Measurements from ENCODE around the gene NEDD4L.

Gene NEDD4L

DNA sequence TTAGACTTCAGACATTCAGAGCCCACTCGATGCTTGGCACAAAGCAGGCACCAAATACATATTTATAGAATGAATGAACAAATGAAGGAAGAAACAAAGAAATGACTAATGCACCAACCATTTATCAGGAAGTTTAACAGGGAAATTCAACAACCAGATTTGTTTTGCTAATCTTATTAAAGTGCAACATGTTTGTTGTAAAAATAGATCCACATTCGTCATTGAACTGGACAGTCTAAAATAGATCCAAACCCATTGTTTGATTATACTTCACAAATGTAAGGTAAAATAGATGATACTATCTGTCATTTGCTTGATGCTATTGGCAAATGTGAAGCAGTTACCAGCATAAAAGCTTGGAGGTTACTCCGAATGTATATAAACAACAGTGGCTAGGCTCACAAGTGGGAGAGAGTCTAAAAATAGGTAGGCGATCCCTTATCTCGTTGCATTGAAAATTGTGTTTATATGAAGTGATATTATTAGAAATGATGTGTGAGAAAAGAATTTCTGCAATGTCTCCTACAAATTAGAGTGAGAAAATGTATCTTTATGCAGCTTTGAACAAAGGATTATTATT lies 246.2 kb downstream of the NEDD4L start:
- Histone ChIP-seq H3K27me3 (ENCODE audit: control insufficient read depth, insufficient read depth, low read length) (no peaks in the 10 kb centered on the region), H3K9me3 (ENCODE audit: control insufficient read depth, low read length) (no peaks in the 10 kb centered on the region), H3K36me3 (ENCODE audit: control insufficient read depth, insufficient read depth, low read length) (no peaks in the 10 kb centered on the region), H3K4me1 (ENCODE audit: control insufficient read depth, insufficient read depth, low read length) (peaks cover 47% of the 10 kb centered on the region), H3K4me3 (ENCODE audit: low read length) (no peak overlapping the region), H3K9ac (ENCODE audit: low read length) (no peak overlapping the region)

DNA sequence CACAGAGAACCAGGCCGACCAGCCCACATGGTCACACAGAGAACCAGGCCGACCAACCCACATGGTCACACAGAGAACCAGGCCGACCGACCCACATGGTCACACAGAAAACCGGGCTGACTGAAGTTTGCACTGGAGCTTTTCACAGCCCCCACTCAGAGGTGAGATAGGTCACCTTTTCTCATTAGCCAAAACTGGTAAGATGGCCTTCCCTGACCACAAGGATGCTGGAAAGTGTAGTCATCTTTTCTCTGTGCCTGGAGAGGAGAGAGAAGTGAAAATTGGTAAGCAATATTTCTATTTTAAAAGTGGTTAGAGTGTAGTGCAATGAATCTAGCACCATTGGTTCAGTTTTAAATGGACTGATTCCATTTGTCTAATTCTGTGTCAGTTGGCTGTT lies 247.1 kb downstream of the NEDD4L start:
- Histone ChIP-seq H3K36me3 (ENCODE audit: control insufficient read depth, insufficient read depth, low read length) (no peaks in the 10 kb centered on the region), H3K9ac (ENCODE audit: low read length) (no peak overlapping the region)

DNA sequence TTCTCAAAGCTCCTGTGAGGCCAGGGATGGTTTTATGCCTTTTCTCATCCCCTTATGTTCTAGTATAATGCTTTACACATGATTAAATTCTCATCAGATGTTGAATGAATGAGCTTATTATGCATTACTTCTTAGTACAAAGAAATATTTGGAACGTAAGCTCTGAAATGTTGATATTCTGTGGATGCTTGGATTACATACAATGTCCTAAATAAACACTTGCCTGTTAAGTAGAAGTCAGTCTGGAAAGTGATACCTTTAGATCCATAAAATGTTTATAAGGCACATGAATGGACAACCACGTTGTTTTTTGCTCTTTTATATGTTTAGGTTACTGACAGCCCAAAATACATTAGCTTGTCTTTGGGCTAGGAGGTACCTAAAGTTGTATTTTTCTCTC lies 248.6 kb downstream of the NEDD4L start:
- H3K36me3 ChIP-seq (ENCODE audit: control insufficient read depth, insufficient read depth, low read length) = no peaks in the 10 kb centered on the region
- H3K4me3 ChIP-seq (ENCODE audit: low read length) = no peak overlapping the region
- peaks cover 29% of the 10 kb centered on the region for H3K4me1 ChIP-seq (ENCODE audit: control insufficient read depth, insufficient read depth, low read length)
- no peaks in the 10 kb centered on the region for H3K27me3 ChIP-seq (ENCODE audit: control insufficient read depth, insufficient read depth, low read length)
- H3K9ac ChIP-seq (ENCODE audit: low read length) = no peak overlapping the region
- no peaks in the 10 kb centered on the region for H3K9me3 ChIP-seq (ENCODE audit: control insufficient read depth, low read length)

More for the DNA sequence above, 247.1 kb downstream of the NEDD4L start:
- no peaks in the 10 kb centered on the region for H3K9me3 ChIP-seq (ENCODE audit: control insufficient read depth, low read length)
- H3K27me3 ChIP-seq (ENCODE audit: control insufficient read depth, insufficient read depth, low read length) = no peaks in the 10 kb centered on the region
- H3K4me1 ChIP-seq (ENCODE audit: control insufficient read depth, insufficient read depth, low read length) = peaks cover 43% of the 10 kb centered on the region
- H3K4me3 ChIP-seq (ENCODE audit: low read length) = no peak overlapping the region

DNA sequence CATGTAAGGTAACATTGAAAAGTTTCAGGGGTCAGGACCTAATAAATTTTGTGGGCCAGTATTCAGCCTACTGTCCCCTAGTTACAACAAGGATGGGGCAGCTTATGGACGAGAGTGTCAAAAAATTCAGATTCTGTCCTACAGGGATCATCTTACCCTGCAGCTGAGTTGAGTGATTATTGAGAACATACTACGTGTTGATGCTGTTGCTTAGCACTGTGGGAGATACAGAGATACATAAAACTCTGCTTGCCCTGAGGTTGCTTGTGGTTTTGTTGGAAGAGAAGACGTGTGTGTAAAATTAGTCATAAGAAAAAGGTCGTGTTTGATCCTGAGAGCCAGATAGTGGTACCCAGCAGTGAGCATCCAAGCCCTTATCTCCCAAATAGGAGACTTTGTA lies 253.2 kb downstream of the NEDD4L start:
- H3K27me3 ChIP-seq (ENCODE audit: control insufficient read depth, insufficient read depth, low read length) = no peaks in the 10 kb centered on the region
- no peaks in the 10 kb centered on the region for H3K36me3 ChIP-seq (ENCODE audit: control insufficient read depth, insufficient read depth, low read length)
- H3K4me1 ChIP-seq (ENCODE audit: control insufficient read depth, insufficient read depth, low read length) = no peaks in the 10 kb centered on the region
- H3K9me3 ChIP-seq (ENCODE audit: control insufficient read depth, low read length) = no peaks in the 10 kb centered on the region
- H3K4me3 ChIP-seq (ENCODE audit: low read length) = no peak overlapping the region
- no peak overlapping the region for H3K9ac ChIP-seq (ENCODE audit: low read length)

DNA sequence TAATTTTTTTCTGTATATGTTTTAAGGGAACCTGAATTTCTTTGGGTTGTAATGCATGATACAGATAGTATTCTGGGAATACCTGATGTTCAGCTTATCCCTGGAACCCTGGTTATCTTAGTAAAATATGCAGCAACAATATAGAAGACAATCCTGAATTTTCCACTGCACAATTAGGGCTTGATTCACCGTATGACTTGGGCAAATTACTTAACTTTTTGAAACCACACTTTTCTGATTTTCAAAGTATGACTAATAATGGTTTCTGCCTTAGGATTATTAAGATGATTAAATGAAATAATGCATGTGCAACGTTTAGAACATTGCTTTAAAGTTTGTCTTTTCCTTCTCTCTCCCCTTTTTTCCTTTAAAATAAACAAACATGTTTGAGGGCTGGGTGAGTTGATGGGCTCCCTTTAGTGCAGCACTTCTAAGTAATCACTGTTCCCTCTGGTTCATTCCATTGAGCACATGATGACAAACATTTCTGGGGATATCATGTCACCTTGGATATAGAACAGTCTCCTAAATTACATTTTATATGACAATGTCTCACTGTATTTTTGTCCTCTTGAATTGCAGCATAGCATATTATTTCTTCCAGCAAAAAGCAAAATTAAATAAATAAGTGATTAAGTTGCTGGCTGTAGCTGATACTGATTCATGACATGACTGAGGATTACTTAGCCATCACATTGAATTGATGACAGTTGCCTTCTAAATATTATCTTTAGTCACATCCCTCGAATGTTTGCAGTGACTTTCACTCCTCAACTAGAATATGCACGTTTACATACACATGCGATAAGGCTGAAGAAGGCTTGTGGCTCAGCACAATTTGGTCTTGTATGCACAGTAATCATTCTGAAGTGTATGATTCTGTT lies 254.5 kb downstream of the NEDD4L start:
- H3K27me3 ChIP-seq (ENCODE audit: control insufficient read depth, insufficient read depth, low read length) = no peaks in the 10 kb centered on the region
- H3K4me3 ChIP-seq (ENCODE audit: low read length) = no peak overlapping the region
- no peaks in the 10 kb centered on the region for H3K36me3 ChIP-seq (ENCODE audit: control insufficient read depth, insufficient read depth, low read length)
- no peaks in the 10 kb centered on the region for H3K9me3 ChIP-seq (ENCODE audit: control insufficient read depth, low read length)
- H3K9ac ChIP-seq (ENCODE audit: low read length) = no peak overlapping the region
- H3K4me1 ChIP-seq (ENCODE audit: control insufficient read depth, insufficient read depth, low read length) = peaks cover 10% of the 10 kb centered on the region

DNA sequence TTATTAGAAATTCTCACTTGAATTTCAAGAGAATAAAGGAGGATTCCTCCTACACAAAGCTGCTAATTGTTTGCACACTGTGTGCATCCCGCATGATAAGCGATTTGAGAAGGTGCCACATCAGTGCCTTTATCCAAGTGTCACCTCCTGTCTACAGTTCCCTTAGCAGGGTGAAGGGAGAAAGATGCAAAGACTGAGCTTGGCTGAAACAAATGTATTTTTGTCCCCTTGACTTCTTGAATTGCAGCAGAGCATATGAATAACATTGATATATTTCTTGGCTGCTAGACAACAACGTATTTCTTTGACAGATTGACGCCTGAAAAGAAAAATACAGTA lies 255.1 kb downstream of the NEDD4L start:
- Histone ChIP-seq H3K27me3 (ENCODE audit: control insufficient read depth, insufficient read depth, low read length) (no peaks in the 10 kb centered on the region), H3K4me3 (ENCODE audit: low read length) (no peak overlapping the region), H3K9ac (ENCODE audit: low read length) (no peak overlapping the region), H3K36me3 (ENCODE audit: control insufficient read depth, insufficient read depth, low read length) (no peaks in the 10 kb centered on the region), H3K4me1 (ENCODE audit: control insufficient read depth, insufficient read depth, low read length) (peaks cover 15% of the 10 kb centered on the region), H3K9me3 (ENCODE audit: control insufficient read depth, low read length) (no peaks in the 10 kb centered on the region)

DNA sequence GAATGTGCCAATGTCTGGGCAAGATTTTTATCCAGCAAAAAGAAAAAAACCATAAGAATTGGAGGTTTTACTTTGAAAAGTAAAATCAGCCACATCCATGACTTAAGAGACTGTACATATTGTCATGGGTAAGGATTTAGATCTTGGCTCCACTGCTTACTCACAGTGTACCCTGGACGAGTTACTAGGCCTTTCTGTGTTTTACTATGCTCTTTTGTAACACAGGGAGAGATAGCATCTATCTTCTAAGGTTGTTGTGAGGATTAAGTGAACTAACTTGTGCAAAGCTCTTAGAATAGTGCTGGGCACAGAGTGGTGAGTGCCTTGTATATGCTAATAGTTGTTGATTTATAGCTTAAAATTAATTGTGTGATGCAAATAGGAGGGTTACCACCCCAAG lies 255.9 kb downstream of the NEDD4L start:
- Histone ChIP-seq H3K27me3 (ENCODE audit: control insufficient read depth, insufficient read depth, low read length) (no peaks in the 10 kb centered on the region), H3K4me1 (ENCODE audit: control insufficient read depth, insufficient read depth, low read length) (peaks cover 15% of the 10 kb centered on the region), H3K9ac (ENCODE audit: low read length) (no peak overlapping the region), H3K4me3 (ENCODE audit: low read length) (no peak overlapping the region), H3K9me3 (ENCODE audit: control insufficient read depth, low read length) (no peaks in the 10 kb centered on the region), H3K36me3 (ENCODE audit: control insufficient read depth, insufficient read depth, low read length) (no peaks in the 10 kb centered on the region)

DNA sequence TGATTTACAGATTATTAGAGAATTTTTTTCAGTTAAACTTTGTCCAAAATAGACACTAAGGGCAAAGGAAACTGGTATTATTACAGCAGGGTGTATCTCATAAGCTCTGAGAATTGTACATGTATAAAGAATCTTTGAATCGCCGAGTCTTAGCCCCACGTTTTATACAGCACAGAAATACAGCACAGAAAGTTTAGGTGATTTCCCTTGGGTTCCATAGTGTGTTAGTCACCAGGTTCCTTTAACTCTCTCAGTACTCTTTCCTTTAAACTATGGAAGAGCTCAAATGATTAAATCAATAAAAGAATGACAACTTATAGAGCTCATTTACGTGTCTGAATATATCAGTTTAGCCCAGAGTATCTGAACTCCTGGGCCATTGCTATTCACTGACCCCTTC lies 256.8 kb downstream of the NEDD4L start:
- Histone ChIP-seq H3K27me3 (ENCODE audit: control insufficient read depth, insufficient read depth, low read length) (no peaks in the 10 kb centered on the region), H3K9me3 (ENCODE audit: control insufficient read depth, low read length) (no peaks in the 10 kb centered on the region), H3K36me3 (ENCODE audit: control insufficient read depth, insufficient read depth, low read length) (no peaks in the 10 kb centered on the region), H3K4me1 (ENCODE audit: control insufficient read depth, insufficient read depth, low read length) (peaks cover 15% of the 10 kb centered on the region), H3K4me3 (ENCODE audit: low read length) (no peak overlapping the region), H3K9ac (ENCODE audit: low read length) (no peak overlapping the region)

DNA sequence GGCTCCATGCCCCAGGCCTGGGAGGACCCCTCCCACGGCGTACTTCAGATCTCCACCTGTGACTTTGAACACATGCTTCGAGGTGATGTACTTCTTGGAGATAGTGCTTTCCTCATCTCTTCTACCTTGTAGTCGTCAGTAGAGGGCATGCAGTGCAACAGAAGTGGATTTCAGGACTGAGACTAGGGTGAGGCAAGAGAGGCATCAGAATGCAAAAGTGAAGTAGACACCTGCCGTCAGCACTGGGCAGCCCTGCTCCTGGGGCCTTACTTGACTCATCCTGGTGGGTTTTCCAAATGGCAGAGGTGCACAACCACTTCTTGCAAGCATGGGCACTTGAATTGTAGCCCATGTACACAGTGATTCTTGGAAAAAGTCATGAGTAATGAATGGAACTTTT lies 258.8 kb downstream of the NEDD4L start:
- Histone ChIP-seq H3K27me3 (ENCODE audit: control insufficient read depth, insufficient read depth, low read length) (no peaks in the 10 kb centered on the region), H3K9me3 (ENCODE audit: control insufficient read depth, low read length) (no peaks in the 10 kb centered on the region), H3K4me1 (ENCODE audit: control insufficient read depth, insufficient read depth, low read length) (peaks cover 15% of the 10 kb centered on the region), H3K4me3 (ENCODE audit: low read length) (no peak overlapping the region), H3K36me3 (ENCODE audit: control insufficient read depth, insufficient read depth, low read length) (no peaks in the 10 kb centered on the region), H3K9ac (ENCODE audit: low read length) (no peak overlapping the region)

DNA sequence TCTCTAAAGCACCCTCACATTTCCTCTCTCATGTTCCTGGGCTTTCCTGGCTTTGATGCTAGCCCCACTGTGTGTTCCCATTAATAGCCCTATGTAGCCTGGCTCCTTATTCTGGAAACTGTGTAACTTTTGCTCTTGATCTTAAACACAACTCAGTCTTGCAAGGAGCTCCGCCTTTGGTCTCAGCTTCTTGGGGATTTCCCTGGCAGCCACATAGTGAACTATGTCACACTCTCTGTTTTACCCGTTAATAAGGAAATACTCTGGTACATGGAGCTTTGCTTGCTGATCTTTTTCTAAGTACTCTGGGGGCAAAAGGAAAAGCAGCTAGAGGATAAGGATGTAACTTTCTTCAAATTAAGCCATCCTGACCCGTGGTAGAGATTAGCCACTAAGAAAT lies 259.3 kb downstream of the NEDD4L start:
- H3K4me1 ChIP-seq (ENCODE audit: control insufficient read depth, insufficient read depth, low read length) = peaks cover 15% of the 10 kb centered on the region
- H3K9me3 ChIP-seq (ENCODE audit: control insufficient read depth, low read length) = no peaks in the 10 kb centered on the region
- H3K36me3 ChIP-seq (ENCODE audit: control insufficient read depth, insufficient read depth, low read length) = no peaks in the 10 kb centered on the region
- H3K27me3 ChIP-seq (ENCODE audit: control insufficient read depth, insufficient read depth, low read length) = no peaks in the 10 kb centered on the region
- H3K9ac ChIP-seq (ENCODE audit: low read length) = no peak overlapping the region
- H3K4me3 ChIP-seq (ENCODE audit: low read length) = no peak overlapping the region

DNA sequence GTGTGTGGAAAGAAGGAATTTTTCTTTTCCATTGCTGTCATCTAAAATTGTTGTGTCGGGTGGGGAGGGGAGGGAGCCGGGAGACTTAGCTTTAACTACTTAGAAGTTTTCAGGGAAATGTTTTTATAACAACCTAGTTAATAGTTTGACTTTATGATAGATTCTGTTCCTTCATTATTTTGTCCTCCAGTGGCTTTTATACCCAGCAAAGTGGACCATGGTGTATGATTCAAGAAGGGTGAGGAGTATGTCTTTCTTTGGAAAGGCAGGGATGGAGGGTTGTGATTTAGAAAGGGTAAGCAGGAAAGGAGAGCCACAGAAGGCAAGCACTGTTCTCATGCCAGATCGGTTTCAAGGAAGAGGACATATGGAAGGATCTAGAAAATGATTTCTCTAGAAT lies 261.8 kb downstream of the NEDD4L start:
- Histone ChIP-seq H3K4me1 (ENCODE audit: control insufficient read depth, insufficient read depth, low read length) (peaks cover 34% of the 10 kb centered on the region), H3K9ac (ENCODE audit: low read length) (no peak overlapping the region), H3K9me3 (ENCODE audit: control insufficient read depth, low read length) (no peaks in the 10 kb centered on the region), H3K36me3 (ENCODE audit: control insufficient read depth, insufficient read depth, low read length) (no peaks in the 10 kb centered on the region), H3K27me3 (ENCODE audit: control insufficient read depth, insufficient read depth, low read length) (no peaks in the 10 kb centered on the region), H3K4me3 (ENCODE audit: low read length) (no peak overlapping the region)

DNA sequence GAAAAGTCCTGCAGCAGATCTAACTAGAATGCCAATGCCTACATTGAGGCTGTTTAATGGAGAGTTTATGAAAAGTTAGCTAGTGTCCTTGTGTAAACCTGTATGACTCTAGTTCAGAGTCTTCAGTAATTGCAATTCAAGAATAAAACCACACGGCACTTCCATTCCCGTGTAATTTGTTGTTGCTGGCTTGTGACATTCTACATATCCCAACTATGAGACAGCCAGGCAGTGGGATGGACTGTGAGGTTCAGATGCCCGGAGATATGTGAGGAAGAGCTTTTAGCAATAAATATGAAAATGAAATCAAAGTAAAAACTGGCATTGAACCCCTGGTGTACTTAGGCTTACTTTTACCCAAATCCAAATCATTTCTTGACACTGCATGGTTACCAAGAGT lies 263.4 kb downstream of the NEDD4L start:
- H3K9me3 ChIP-seq (ENCODE audit: control insufficient read depth, low read length) = no peaks in the 10 kb centered on the region
- H3K36me3 ChIP-seq (ENCODE audit: control insufficient read depth, insufficient read depth, low read length) = no peaks in the 10 kb centered on the region
- no peak overlapping the region for H3K9ac ChIP-seq (ENCODE audit: low read length)
- peaks cover 43% of the 10 kb centered on the region for H3K4me1 ChIP-seq (ENCODE audit: control insufficient read depth, insufficient read depth, low read length)
- no peak overlapping the region for H3K4me3 ChIP-seq (ENCODE audit: low read length)
- H3K27me3 ChIP-seq (ENCODE audit: control insufficient read depth, insufficient read depth, low read length) = no peaks in the 10 kb centered on the region
